Suprapubic skin (tissue), 4 donors: ENCODE data around the gene GUCY1A2. TPM values are rescaled to one million over a fixed set of nuclear protein-coding genes. Genes with fewer than 3 reads are reported as not detected.
A peak's percentile ranks its signal among the peaks of the same experiment; 100 is the strongest.

Experiments used
- DNase-seq, 2 donors: peaks; one replicate each; pipeline ENCODE4 v3.0.0-alpha.2; 2019; ENCODE audit warnings: low spot score in 2 of 2
- H3K27ac ChIP-seq: fragments of 200-600 bp; sonication (generic); one replicate; pipeline ENCODE4 v1.5.1; 2019
- H3K27me3 ChIP-seq: fragments of 200-600 bp; sonication (generic); one replicate; pipeline ENCODE4 v1.5.1; 2019
- H3K36me3 ChIP-seq: fragments of 200-600 bp; sonication (generic); one replicate; pipeline ENCODE4 v1.5.1; 2019
- H3K4me1 ChIP-seq: fragments of 200-600 bp; sonication (generic); one replicate; pipeline ENCODE4 v1.5.1; 2019
- H3K4me3 ChIP-seq: fragments of 200-600 bp; sonication (generic); one replicate; pipeline ENCODE4 v1.5.1; 2019; ENCODE audit warnings: mild to moderate bottlenecking
- H3K9me3 ChIP-seq: fragments of 200-600 bp; sonication (generic); one replicate; pipeline ENCODE4 v1.5.1; 2019
- CTCF ChIP-seq, 2 donors: fragments of 200-600 bp in 1 of 2; fragments of 450-650 bp in 1 of 2; sonication (generic) in 1 of 2; IDR thresholded peaks; one replicate each; pipeline ENCODE4 v1.5.1; 2016 to 2019; ENCODE audit warnings: antibody characterized with exemption in 2 of 2, mild to moderate bottlenecking in 1 of 2, moderate library complexity in 1 of 2
- EP300 ChIP-seq: sonication (generic); formaldehyde crosslinking; IDR thresholded peaks from one replicate; pipeline ENCODE4 v1.6.1; 2017; ENCODE audit warnings: antibody characterized with exemption
- POLR2A ChIP-seq, 2 donors: fragments of 450-650 bp; IDR thresholded peaks; one replicate each; pipeline ENCODE4 v1.6.1; 2017; ENCODE audit warnings: antibody characterized with exemption in 2 of 2, mild to moderate bottlenecking in 2 of 2, moderate library complexity in 2 of 2
- POLR2AphosphoS5 ChIP-seq, 3 donors: sonication (generic); formaldehyde crosslinking; IDR thresholded peaks; one replicate each; pipeline ENCODE4 v1.6.1; 2017; ENCODE audit warnings: antibody characterized with exemption in 3 of 3
- WGBS: methylation state at CpG from one replicate; pipeline ENCODE4 v1.1.5; 2018; 5-methylcytosine and 5-hydroxymethylcytosine counted together
- total RNA-seq, 4 donors: library from RNA; depleted of rRNA; stranded (reverse); fragments of >200 nt; gene quantifications; one replicate each; pipeline ENCODE4 v1.1.0, GENCODE V29; 2016

Gene GUCY1A2
- total RNA-seq, 4 donors from 2014 or later, result 0.49 to 2.7 (median 1.2) TPM

GRCh38 chr11:106854429-106854828 lies 163.8 kb downstream of the GUCY1A2 start:
- Histone ChIP-seq H3K4me1 (no peaks in the 10 kb centered on the region), H3K27ac (no peak overlapping the region), H3K4me3 (no peak overlapping the region), H3K9me3 (no peaks in the 10 kb centered on the region), H3K27me3 (no peaks in the 10 kb centered on the region), H3K36me3 (no peaks in the 10 kb centered on the region)
- TF ChIP-seq CTCF (IDR thresholded peaks at IDR 0.05) (no peak), POLR2AphosphoS5 (IDR thresholded peaks at IDR 0.05) (no peak), EP300 (no peak), POLR2A (IDR thresholded peaks at IDR 0.05) (no peak)
- 86% methylated on average over 7 of the region's 7 CpGs for WGBS
- peak in 1 of 2 donors; percentile 45 for DNase-seq

- Histone ChIP-seq H3K9me3 (no peaks in the 10 kb centered on the region), H3K4me3 (no peak overlapping the region), H3K27ac (no peak overlapping the region), H3K27me3 (no peaks in the 10 kb centered on the region), H3K4me1 (no peaks in the 10 kb centered on the region), H3K36me3 (no peaks in the 10 kb centered on the region)
- DNase-seq, result no peak
- TF ChIP-seq CTCF (IDR thresholded peaks at IDR 0.05) (no peak), POLR2A (IDR thresholded peaks at IDR 0.05) (no peak), EP300 (no peak), POLR2AphosphoS5 (IDR thresholded peaks at IDR 0.05) (no peak)
- no CpG with 5 or more reads among the region's 1 CpG for WGBS
Measured at GRCh38 chr11:106853850-106854401, 164.3 kb downstream of the GUCY1A2 start.

- no peaks in the 10 kb centered on the region for H3K9me3 ChIP-seq
- H3K27me3 ChIP-seq, result no peaks in the 10 kb centered on the region
- no peak overlapping the region for H3K27ac ChIP-seq
- H3K36me3 ChIP-seq, result no peaks in the 10 kb centered on the region
- DNase-seq, result no peak
- no peaks in the 10 kb centered on the region for H3K4me1 ChIP-seq
- no peak overlapping the region for H3K4me3 ChIP-seq
- TF ChIP-seq CTCF (IDR thresholded peaks at IDR 0.05) (no peak), POLR2AphosphoS5 (IDR thresholded peaks at IDR 0.05) (no peak), EP300 (no peak), POLR2A (IDR thresholded peaks at IDR 0.05) (no peak)
Measured at GRCh38 chr11:106852779-106853178, 165.5 kb downstream of the GUCY1A2 start.

GRCh38 chr11:106848526-106848925 lies 169.8 kb downstream of the GUCY1A2 start:
- Histone ChIP-seq H3K4me3 (no peak overlapping the region), H3K27me3 (no peaks in the 10 kb centered on the region), H3K36me3 (no peaks in the 10 kb centered on the region), H3K9me3 (no peaks in the 10 kb centered on the region), H3K27ac (no peak overlapping the region), H3K4me1 (no peaks in the 10 kb centered on the region)
- no peak for TF ChIP-seq POLR2AphosphoS5 (IDR thresholded peaks at IDR 0.05)
- no peak for TF ChIP-seq POLR2A (IDR thresholded peaks at IDR 0.05)
- TF ChIP-seq EP300, result no peak
- no peak for TF ChIP-seq CTCF (IDR thresholded peaks at IDR 0.05)
- no peak for DNase-seq

- H3K4me1 ChIP-seq, result no peaks in the 10 kb centered on the region
- H3K27me3 ChIP-seq, result no peaks in the 10 kb centered on the region
- no peak for TF ChIP-seq CTCF (IDR thresholded peaks at IDR 0.05)
- TF ChIP-seq POLR2A (IDR thresholded peaks at IDR 0.05), result no peak
- no peak for TF ChIP-seq EP300
- TF ChIP-seq POLR2AphosphoS5 (IDR thresholded peaks at IDR 0.05), result no peak
- no peak overlapping the region for H3K27ac ChIP-seq
- H3K36me3 ChIP-seq, result no peaks in the 10 kb centered on the region
- H3K9me3 ChIP-seq, result no peaks in the 10 kb centered on the region
- H3K4me3 ChIP-seq, result no peak overlapping the region
- DNase-seq, result no peak
Measured at GRCh38 chr11:106842134-106842533, 176.1 kb downstream of the GUCY1A2 start.
